Mammary epithelial cell (primary cell): ENCODE results near the gene RAB38.

Experiments used
- CTCF ChIP-seq, 2 donors: IDR thresholded peaks in 1 of 2; conservative IDR thresholded peaks in 1 of 2; 2 replicates each; pipeline ENCODE4 v1.5.1; 2011 to 2012; ENCODE audit warnings: inconsistent platforms in 2 of 2, low read length in 2 of 2, mild to moderate bottlenecking in 2 of 2, control low read depth in 1 of 2, low read depth in 1 of 2; ENCODE audit not compliant: insufficient read depth in 1 of 2; ENCODE audit errors: extremely low read depth in 1 of 2
- EZH2 ChIP-seq: IDR thresholded peaks from 2 replicates; pipeline ENCODE4 v1.6.1; 2012; ENCODE audit warnings: low read length, inconsistent platforms, borderline replicate concordance

- TF ChIP-seq CTCF (conservative IDR thresholded peaks at IDR 0.05 in 1 of 2, IDR thresholded peaks at IDR 0.05 in 1 of 2; ENCODE audit: extremely low read depth in 1 of 2, insufficient read depth in 1 of 2, low read depth in 1 of 2, low read length in 2 of 2) (no peak), EZH2 (no peak)
Measured at GRCh38 chr11:88157370-88157769, 17.9 kb downstream of the RAB38 start.
